Stimulated activated CD4-positive, alpha-beta T cell treated with anti-CD3 and anti-CD28 coated beads, Interleukin-4, amount 100 ng/mL, for 48 hours (primary cell): ENCODE data around the gene CD200R1L.

Experiments used
- DNase-seq, 2 donors: peaks; one replicate each; pipeline ENCODE4 v3.0.0-alpha.2; 2020; ENCODE audit warnings: low read depth in 2 of 2

CD200R1L gene

DNA sequence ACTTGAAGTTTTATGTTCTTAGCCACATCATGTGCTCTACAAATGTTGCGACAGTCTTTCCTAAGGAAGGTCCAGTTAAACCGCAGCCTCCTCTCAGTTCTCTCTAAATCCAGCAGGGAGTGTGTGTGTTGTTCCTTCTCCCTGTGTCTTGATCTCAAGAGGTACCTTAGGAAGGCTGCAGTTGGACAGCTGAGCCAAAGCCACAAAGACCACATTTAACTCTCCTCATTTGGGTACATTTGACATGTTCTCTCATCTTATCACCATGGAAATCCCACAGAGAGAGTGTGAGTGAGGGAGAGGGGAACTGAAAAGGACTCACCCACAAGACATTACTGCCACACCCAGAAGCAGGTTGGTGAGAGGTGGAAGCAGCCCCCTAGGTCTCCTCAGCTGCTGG, 79.5 kb downstream of the CD200R1L start:
- DNase-seq, result no peak
